ENCODE data around the gene SLC1A4.
A peak's percentile ranks its signal among the peaks of the same experiment; 100 is the strongest.
"Not testable (repeated sequence)": the region's sequence is repeated elsewhere in the genome, so short reads cannot be mapped to it uniquely, and the experiment has no call there.

The SLC1A4 gene

DNA sequence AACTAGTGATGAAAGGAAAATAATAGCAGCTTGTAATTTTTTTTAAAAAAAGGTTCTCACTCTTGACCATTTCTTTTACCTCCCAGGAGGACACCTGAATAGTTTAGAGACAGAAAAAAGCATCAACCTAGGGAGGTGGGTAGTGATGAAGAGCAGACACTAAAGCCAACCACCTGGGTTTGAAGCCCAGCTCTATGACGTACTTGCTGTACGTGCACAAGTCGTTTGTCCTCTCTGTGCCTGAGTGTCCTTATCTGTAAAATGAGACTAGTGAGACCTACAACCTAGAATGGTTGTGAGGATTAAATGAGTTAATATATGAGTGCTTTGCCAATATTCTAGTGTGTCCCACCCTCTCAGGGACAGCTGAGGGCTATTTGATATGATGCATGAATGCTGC, 5.8 kb downstream of the SLC1A4 start:
- DNase-seq, result no peak

DNA sequence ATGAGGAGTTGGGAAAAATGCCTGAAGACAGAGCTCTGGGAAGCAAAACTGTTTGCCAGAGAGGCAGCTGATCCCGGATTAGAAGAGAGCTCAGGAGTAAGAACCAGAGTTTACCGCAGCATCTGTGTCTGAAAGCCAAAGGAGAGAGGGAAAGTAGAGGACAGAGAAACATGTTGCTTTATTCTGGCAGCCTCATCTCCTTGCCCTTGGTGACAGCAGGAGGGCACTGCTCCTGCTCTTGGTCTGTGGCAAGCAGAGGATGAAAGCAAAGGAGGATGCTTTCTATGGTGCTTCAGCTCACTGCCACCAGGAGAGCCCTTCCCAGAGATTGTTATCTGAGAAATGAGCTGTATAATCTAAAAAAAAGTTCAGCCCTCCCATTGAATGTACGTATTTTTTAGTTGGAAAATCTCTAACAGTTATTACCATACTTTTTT, 7.7 kb downstream of the SLC1A4 start:
- DNase-seq, result no peak

DNA sequence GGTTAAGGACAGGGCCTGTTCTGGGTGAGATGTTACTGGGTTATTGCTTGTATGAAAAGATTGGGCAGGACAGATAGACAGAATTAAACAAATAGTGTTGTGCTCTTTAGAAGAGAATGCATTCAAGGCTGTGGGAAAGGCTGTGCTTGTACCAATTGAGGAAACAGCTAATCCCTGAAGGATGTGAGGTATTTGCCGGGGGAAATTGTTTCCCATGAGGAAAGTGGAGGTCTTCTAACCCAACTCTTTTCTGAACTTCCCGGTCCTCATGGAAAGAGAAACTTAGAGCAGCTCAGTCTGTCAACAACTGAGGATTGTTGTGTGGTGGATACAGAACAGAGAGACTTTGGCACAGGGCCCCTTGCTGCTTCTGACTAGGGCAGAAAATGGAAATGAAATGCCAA, 9.5 kb downstream of the SLC1A4 start:
- DNase-seq, result no peak

DNA sequence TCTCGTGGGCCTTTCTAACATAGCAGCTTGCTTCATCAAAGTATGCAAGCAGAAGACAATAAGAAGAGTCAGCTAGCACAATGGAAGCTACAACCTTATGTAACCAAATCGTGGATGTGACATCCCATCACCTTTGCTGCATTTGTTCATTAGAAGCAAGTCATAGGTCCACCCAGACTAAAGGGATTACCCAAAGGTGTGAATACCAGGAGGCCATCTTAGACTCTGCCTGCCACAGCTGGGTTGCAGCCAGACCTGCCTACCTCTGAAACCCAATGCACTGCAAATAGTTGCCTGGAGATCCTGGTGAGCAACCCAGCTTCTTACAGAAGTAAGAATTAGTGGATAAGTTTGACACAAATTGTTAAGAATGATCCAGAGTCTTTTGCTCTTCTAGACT, 10.6 kb downstream of the SLC1A4 start:
- no peak for DNase-seq

DNA sequence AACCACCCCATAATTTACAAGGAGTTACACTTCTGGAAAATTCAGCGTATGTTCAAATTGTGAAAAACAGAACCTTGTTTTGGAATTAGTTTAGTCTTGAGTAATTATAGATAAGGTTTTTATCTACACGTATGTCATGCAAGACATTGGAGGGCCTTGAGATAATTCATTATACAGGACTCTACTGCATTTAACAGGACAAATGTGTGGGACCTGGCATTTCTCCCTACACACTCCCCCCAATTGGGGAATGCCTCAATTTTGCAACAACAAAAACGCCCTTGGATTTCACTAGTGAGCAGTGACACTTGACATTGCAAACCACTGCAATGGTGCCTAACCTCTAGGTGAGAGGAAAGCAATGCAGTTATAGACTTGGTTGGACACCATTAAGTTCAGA, 11.4 kb downstream of the SLC1A4 start:
- DNase-seq, result no peak

DNA sequence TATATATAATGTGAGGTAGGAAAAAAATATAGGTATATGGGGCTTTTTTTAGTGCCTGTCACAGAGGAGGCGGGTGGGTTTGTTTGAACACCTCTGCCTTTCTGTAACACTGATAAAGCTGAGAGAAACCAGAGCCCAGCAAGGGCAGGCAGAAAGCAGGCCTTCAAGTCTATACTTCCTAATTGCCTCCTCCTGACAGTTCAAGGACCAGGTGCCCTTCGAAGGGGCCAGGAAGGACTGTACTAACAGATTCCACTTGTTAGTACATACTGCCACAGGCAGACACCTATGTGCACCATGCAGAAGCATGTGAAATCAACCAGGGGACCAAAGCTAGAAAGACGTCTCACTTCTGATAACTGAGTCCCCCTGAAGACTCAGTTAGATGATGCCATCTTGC, 13.8 kb downstream of the SLC1A4 start:
- DNase-seq, result no peak

DNA sequence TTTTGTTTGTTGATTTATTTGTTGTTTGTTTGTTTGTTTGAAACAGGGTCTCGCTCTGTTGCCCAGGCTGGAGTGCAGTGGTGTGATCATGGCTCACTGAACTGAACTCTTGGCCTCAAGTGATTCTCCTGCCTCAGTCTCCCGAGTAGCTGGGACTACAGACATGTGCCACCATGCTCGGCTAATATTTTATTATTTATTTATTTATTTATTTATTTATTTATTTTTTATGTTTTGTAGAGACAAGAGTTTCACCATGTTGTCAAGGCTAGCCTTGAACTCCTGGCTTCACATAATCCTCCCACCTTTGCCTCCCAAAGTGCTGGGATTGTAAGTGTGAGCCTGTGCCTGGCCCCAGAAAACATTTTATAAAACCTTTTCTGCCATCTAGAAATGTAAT, 15.0 kb downstream of the SLC1A4 start:
- DNase-seq, result not testable (repeated sequence)

DNA sequence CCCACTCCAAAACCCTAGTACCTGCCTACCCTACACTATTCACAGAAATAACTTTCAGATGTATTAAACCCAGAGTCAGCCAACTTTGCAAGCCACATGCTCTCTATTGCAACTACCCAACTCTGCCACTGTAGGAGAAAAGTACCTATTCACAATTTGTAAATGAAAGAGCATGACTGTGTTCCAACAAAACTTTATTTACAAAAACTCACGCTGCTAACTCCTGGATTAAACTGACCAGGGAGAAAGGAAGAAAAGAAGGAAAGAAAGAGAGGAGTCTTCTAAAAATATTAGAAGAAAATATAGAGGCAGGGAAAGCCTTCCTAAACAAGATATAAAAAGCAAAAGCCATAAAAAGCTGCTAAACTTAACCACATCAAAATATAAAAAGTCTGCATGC, 24.6 kb downstream of the SLC1A4 start:
- DNase-seq, result no peak

DNA sequence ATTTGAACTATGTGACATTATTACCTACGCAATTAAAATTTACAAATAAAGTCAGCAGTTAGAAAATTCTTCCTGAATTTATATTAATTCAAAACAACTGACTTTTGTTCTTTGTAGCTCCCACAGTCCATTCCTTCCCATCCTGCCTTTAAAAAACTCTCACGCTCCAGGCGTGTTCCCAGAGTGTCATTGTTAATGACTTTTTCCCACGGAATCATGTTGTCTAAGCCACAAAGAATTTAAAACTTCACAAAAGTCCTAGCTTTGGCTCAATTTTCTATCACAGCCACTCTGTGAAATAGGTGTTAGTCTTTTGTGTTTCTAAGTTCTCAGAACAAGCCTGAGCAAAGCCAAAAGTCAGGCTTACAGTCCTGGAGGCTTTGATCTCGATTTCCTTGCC, 26.5 kb downstream of the SLC1A4 start:
- no peak for DNase-seq

DNA sequence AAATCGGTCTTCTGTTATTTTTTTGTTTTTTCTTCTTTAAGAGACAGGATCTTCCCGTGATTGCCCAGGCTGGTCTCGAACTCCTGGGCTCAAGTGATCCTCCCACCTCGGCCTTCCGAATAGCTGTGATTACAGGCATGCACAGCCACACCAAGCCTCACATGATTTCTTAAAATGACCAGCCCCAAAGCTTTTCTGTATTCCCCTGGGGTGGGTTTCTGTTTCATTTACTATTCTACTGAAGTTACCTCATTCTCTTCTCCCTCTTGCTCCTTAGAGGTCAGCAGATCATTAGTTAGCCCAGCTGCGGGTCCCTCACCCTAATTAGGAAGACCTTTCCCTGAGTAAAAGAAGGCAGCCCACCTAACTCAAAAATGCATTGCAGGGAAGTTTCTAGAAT, 27.6 kb downstream of the SLC1A4 start:
- no peak for DNase-seq

DNA sequence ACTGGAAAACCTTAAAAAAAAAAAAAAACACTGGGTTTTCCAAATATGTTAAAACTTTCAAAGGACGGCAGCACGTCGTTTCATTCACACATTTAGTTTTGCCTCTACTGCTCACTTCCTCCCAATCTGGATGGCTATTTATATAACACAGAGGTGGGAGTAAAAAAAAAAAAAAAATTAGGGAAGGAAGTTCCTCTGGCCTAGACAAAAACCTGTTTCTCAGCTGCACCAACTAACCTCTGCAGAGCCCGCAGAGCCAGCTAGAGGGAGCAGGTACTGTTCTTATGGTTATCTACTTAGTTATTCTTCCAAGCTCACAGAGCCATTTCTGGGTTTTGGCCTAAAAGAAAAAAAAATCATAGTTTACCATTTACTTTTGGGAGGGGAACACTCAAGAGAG, 28.1 kb downstream of the SLC1A4 start:
- DNase-seq, result no peak

DNA sequence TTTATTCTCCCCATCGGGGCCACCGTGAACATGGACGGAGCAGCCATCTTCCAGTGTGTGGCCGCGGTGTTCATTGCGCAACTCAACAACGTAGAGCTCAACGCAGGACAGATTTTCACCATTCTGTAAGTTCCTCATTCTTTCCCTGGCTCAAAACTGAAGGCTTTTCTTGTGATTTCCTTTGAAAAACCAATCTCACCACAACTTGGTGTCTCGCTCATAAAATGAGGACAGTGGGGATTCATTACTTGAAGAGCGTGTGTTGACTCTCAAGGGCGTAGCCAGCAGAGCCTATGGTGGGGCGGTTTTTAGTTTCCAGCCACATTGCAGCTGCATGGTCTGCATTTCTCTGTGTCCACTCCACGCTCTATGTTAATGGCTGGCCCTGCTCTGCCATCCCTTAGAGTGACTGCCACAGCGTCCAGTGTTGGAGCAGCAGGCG, 29.0 kb downstream of the SLC1A4 start:
- DNase-seq, result no peak

DNA sequence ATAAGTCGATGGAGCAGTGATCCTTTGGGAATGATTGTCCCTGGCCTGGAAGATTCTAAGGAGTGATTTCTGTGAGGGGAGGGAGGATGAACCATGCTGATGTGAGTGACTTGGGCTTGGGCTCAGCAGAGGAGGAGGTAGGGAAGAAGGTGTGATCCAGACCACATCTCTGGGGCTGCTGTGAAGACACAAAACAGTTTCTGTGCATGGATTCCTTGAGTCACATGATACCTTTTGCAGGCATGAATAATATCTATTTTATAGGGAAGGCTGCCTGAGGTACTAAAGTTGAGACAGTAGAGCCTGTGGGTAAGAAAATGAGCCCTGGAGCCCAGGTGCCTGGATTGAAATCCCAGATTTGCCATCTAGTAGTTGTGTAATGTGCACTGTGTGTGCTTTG, 29.8 kb downstream of the SLC1A4 start:
- no peak for DNase-seq

DNA sequence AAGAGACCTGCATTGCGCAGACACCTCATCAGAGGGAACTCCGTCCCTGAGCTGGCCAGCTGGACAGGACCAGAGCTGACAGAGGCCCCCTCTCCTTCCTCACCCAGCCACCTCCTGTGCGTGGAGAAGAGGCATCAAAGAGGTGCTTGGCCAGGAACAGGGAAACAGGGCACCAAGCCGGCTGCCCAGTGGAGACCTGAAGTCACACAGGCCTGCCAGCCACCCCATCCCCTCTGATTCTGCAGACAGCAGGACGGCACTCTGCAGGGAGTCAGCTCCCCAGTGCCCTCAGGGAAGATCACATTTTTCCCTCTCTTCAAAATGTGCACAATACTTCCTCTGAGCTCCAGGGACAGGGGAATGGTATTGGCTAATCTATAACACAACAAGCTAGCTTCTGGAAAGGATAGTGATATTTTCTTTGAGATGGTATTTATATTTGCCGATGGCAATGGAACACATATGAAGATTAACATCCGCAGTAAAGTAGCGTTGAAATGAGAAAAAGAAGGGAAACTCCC, 30.5 kb downstream of the SLC1A4 start:
- DNase-seq, result no peak

DNA sequence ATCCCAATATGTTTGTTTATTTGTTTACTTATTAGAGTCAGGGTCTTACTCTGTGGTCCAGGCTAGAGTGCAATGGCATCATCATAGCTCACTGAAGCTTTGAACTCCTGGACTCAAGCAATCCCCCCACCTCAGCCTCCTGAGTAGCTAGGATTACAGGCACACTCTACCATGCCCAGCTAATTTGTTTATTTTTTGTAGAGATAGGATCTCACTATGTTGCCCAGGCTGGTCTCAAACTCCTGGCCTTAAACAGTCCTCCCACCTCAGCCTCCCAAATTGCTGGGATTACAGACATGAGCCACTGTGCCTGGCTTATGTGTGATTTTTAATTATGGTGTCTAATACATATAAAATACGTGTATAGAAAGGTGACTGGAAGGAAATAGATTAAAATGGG, 31.1 kb downstream of the SLC1A4 start:
- not testable (repeated sequence) for DNase-seq

DNA sequence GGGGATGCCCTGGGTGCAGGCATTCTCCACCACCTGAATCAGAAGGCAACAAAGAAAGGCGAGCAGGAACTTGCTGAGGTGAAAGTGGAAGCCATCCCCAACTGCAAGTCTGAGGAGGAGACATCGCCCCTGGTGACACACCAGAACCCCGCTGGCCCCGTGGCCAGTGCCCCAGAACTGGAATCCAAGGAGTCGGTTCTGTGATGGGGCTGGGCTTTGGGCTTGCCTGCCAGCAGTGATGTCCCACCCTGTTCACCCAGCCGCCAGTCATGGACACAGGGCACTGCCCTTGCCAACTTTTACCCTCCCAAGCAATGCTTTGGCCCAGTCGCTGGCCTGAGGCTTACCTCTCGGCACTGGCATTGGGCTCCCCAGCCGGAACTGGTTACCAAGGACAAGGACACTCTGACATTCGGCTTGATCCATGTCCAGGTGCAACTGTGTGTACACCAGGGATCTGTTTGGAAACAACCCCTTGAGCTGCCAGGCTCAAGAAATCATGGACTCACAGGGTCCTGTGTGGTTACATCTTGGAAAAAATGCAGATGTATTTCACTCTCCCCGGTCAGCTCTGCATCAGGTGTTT, 31.8 kb downstream of the SLC1A4 start:
- DNase-seq, result no peak

DNA sequence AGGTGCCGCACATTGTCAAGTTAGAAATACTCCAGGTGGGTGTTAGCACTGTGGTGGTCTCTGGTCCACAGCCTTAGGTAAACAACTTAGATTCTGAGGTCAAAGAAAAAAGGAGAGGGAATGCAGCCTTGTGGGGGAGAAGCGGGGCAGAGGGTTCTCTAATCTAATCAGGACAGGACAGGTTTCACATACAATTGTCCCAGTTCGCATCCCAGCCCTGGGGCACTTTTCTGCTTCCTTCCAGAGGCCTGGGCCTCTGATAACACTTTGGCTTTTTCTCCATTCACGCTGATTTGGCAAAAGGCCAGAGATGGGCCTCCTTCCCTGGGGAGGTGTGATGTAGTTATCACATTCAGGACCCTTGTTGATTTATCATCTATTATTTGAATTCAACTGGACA, 32.5 kb downstream of the SLC1A4 start:
- no peak for DNase-seq

DNA sequence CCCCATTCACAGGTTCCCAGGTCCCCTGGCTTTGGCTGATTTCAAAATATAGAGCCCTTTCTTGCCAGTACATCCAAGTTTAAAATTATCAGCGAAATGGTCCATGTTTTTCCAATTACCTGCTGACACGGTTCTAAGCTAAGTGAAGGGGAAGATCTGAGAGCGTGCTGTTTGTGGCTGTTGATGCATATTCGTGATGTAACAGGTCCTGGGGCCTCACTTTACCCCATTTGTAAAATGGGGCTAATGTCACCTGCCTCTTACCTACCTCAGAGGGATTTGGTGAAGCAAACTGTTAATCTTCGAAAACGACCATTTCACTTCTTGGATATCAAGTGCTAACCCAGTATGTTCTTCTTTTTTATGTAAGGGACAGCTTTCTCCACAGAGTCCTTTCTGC, 33.0 kb downstream of the SLC1A4 start:
- DNase-seq, result no peak

DNA sequence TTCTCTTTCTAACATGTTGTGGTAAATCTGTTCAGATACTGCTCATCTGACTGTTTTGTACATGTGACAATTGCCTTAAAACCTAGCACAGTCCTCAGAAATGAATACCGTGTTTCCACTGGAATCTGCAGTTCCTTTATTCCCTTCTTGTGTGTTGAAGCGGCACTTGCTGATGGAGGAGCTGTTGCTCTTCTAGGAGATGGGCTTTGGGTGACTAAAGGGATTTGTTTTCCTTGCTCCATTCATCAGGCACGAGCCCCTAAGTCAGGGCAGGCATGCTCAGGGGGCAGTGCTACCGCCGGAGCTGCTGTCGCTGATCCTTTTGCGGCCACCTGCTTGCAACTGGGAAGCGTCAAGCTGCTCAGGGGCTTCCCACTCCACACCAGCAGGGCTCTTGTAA, 34.5 kb downstream of the SLC1A4 start:
- no peak for DNase-seq

DNA sequence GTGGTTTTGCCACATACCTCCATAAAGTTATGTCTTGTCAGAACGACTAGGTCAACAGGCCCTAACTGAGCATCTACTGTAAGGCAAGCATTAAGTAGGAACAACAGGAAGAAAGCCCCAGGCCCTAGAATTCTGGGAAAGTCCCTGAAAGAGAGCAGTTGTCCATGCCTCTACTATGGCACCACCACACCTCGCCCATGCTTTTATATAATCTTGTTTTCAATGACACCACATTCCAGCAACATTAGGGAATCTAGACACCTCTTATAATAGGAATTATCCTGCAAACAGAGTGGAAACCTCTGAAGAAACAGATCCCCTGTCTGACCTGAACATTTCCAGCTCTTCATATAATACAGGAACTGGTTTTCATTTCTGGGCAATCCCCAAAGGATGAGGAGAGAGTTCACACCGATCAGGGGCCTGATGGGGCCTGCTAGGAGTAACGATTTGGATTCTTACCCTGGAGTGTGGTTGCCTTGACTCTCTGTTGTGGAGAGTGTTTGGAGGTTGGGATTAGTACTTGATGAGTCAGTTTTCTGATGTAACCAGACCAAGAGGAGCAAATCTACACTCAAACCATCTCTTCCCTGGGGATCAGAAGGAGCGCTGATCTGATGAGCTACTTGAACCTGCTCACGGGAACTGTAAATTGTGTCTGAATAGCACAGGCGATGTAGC, 35.1 kb downstream of the SLC1A4 start:
- peak; percentile 39 for DNase-seq

DNA sequence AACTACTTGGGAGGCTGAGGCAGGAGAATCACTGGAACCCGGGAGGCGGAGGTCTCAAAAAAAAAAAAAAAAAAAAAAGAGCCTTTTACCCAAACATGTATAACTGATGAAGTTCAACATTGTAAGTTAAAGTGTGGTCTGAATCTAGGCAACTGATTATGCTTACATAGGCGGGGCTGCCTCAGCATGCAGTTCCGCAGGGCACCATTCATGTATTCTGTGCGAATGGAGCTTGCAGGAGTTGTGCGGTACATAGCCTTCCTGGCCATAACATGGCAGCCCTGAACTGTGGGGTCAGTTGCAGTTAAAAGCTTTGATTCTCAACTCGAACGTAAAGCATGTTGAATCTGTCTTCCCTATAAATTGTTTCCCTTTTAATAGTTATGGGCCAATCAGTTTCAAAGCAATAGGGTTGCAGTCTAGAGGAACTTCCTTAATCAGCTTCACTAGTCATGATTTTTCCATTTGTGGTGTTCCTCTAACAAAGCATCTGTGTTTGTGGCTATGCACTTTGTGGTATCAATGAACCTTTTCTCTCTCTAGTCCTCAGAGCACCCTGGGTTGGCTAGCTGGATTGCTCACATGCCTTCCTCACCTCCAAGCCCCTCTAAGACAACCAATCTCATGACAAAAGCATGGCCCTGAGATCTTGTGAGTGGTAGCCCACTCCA, 36.4 kb downstream of the SLC1A4 start:
- DNase-seq, result no peak

DNA sequence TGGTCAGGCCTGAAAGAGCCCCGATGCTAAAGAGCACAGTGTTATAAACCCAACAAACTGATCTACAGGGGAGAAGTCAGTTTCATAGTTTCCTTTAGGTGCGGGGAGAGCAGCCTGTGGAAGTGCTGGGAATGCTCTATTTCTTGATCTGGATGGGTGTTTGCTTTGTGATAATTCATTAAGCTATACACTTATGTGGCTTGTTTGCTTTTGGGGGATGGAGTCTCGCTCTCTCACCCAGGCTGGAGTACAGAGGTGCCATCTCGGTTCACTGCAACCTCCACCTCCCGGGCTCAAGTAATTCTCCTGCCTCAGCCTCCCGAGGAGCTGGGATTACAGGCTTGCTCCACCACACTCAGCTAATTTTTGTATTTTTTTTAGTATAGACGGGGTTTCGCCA, 37.0 kb downstream of the SLC1A4 start:
- no peak for DNase-seq

DNA sequence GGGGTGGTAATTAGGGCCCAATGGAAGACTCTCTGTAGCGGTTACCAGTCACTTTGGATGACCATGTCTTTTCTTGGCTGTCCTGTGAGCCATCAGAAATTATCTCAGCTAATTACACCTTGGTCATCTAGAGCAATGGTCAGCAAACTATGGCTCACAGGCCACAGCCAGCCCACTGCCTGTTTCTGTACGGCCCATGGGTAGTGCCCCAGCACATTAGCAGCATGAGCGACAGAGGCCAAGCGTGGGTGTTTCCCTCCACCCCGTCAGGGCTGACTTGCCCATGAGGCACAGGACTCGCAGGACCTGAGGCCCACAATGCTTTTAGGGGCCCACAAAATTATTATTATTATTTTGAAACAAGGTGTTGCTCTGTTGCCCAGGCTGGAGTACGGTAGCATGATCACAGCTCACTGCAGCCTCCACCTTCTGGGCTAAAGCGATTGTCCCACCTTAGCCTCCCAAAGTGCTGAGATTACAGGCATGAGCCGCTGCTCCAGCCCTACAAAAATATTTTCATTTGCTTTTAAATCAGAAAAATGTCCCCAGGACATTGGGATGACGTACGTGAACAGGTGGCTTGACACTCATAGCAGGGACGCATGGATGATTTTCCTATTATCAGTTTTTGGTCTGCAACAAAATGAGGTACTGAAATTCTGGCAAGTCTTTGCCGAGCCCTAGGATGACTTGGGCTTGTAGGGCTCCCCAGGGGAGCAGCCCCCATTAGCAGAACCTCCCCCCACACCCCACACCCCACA, 37.7 kb downstream of the SLC1A4 start:
- DNase-seq, result no peak
